ENCODE measurements around the gene LAMA5.

GRCh38 chr20:62339647-62340062, 27.5 kb downstream of the LAMA5 start:
- TF ChIP-seq POLR2A (IDR thresholded peaks at IDR 0.05) = no peak
- TF ChIP-seq, protein P1, sequence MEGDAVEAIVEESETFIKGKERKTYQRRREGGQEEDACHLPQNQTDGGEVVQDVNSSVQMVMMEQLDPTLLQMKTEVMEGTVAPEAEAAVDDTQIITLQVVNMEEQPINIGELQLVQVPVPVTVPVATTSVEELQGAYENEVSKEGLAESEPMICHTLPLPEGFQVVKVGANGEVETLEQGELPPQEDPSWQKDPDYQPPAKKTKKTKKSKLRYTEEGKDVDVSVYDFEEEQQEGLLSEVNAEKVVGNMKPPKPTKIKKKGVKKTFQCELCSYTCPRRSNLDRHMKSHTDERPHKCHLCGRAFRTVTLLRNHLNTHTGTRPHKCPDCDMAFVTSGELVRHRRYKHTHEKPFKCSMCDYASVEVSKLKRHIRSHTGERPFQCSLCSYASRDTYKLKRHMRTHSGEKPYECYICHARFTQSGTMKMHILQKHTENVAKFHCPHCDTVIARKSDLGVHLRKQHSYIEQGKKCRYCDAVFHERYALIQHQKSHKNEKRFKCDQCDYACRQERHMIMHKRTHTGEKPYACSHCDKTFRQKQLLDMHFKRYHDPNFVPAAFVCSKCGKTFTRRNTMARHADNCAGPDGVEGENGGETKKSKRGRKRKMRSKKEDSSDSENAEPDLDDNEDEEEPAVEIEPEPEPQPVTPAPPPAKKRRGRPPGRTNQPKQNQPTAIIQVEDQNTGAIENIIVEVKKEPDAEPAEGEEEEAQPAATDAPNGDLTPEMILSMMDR (IDR thresholded peaks at IDR 0.05) = no peak

Measured in breast epithelium (tissue), 3 donors.